ENCODE results near the gene HSD11B2. TPM values are rescaled to one million over a fixed set of nuclear protein-coding genes. Genes with fewer than 3 reads are reported as not detected.

Gene HSD11B2
- total and polyA plus RNA-seq, 10 of the 15 experiments (the other 5 are each of a cell fraction or from before 2014, with no cell fraction given) = 0.09 to 0.34 (median 0.21) TPM; not detected in 2

- ChIA-PET CTCF (interaction anchor here (0.7 to 7.7 kb wide), 7 partner anchors 8 to 100 kb away, joined by 3 to 84 read pairs (median 6); no protein-coding TSS in a partner anchor), RAD21 (ENCODE audit: unreplicated experiment) (interaction anchor here (0.6 to 1.9 kb wide), 5 partner anchors 16 to 488 kb away, joined by 3 to 18 read pairs (median 4); no protein-coding TSS in a partner anchor), POLR2A (no interaction called here), SMC1A (ENCODE audit: uncharacterized antibody, unreplicated experiment) (interaction anchor here (1.3 kb wide), 3 partner anchors 21 to 27 kb away, joined by 3 to 8 read pairs (median 4); no protein-coding TSS in a partner anchor)
- Histone ChIP-seq H3K9me3 (replicated peaks; ENCODE audit: control insufficient read depth, insufficient read depth, low read length) (no peaks in the 10 kb centered on the region), H3K27ac (ENCODE audit: control insufficient read depth, insufficient read depth) (no peak overlapping the region), H3K27me3 (replicated peaks in 1 of 2; ENCODE audit: control insufficient read depth in 2 of 2, insufficient read depth in 2 of 2, low read length in 1 of 2) (no peaks in the 10 kb centered on the region), H4K20me1 (ENCODE audit: control insufficient read depth, insufficient read depth) (no peaks in the 10 kb centered on the region), H3K79me2 (ENCODE audit: control insufficient read depth, insufficient read depth, low read length) (no peaks in the 10 kb centered on the region), H3K4me3 (no peak overlapping the region), H3K9ac (ENCODE audit: control insufficient read depth, insufficient read depth, low read length) (no peak overlapping the region), H2AFZ (ENCODE audit: control insufficient read depth, low read depth, low read length) (no peak overlapping the region), H3K36me3 (ENCODE audit: control insufficient read depth in 2 of 2, insufficient read depth in 2 of 2, low read length in 1 of 2) (peaks cover 14 to 19% of the 10 kb centered on the region in 2 experiments), H3K4me1 (ENCODE audit: control insufficient read depth, insufficient read depth, low read length) (no peaks in the 10 kb centered on the region), H3K4me2 (ENCODE audit: control insufficient read depth, insufficient read depth) (no peak overlapping the region)
- ATAC-seq (no peak), FAIRE-seq (no peak), DNase-seq (ENCODE audit: low read depth, low spot score) (no peak)
- TF ChIP-seq EED (IDR thresholded peaks at IDR 0.05; ENCODE audit: low read depth) (no peak), ZNF622 (IDR thresholded peaks at IDR 0.05) (no peak), CBFB (IDR thresholded peaks at IDR 0.05; ENCODE audit: low read depth) (no peak), PAX8 (IDR thresholded peaks at IDR 0.05) (no peak), BHLHE40 (IDR thresholded peaks at IDR 0.05; ENCODE audit: borderline replicate concordance in 1 of 2, low read depth in 2 of 2, low read length in 1 of 2) (no peak), FOXK2 (IDR thresholded peaks at IDR 0.05) (no peak), SREBF2 (IDR thresholded peaks at IDR 0.05; ENCODE audit: low read length) (no peak), PRDM15 (CRISPR knock-in tag; IDR thresholded peaks at IDR 0.05) (no peak), SMAD5 (IDR thresholded peaks at IDR 0.05; ENCODE audit: low read depth) (no peak), ZBTB4 (CRISPR knock-in tag; IDR thresholded peaks at IDR 0.05) (no peak)
- intact Hi-C loops (cut with micrococcal nuclease; ENCODE audit: unreplicated experiment) = no loop called here
- no TSS peak for BruUV-seq (replicated peaks)
- 97% methylated on average over 5 of the region's 5 CpGs for whole genome bisulfite sequencing (ENCODE audit: insufficient coverage, insufficient replicate concordance, low lambda C conversion rate, missing lambda C conversion rate)
- in situ Hi-C loops (cut with MboI) = no loop called here
These were observed 17.7 kb downstream of the HSD11B2 start for GRCh38 chr16:67448580-67448979.
